Activated T-cell treated with anti-CD3 and anti-CD28 coated beads for 1 hour (primary cell): ENCODE results near the gene SERPINB12.

Source experiments
- DNase-seq: peaks from one replicate; pipeline ENCODE4 v3.0.0-alpha.2; 2020; ENCODE audit warnings: low read depth

Gene SERPINB12, protein sequence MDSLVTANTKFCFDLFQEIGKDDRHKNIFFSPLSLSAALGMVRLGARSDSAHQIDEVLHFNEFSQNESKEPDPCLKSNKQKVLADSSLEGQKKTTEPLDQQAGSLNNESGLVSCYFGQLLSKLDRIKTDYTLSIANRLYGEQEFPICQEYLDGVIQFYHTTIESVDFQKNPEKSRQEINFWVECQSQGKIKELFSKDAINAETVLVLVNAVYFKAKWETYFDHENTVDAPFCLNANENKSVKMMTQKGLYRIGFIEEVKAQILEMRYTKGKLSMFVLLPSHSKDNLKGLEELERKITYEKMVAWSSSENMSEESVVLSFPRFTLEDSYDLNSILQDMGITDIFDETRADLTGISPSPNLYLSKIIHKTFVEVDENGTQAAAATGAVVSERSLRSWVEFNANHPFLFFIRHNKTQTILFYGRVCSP

DNA sequence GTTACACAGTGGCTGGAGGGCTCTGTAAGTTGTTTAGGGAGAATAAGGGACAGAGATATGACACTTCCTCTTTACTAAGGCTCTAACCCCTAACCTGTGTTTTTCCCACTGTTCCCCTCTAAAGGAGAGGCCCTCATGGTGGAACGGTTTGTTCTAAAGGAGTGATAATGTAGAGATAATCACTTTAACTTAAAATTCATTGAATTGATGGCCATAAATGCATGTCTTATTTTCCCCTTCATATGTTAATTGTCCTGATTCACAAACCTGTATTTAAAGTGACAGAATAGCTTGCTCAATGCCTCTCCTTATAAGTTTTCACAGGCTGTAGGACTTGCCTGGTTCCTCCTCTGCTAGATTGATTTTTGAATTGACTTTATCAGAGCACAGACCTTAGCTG, at the start of gene SERPINB12:
Gene SERPINB12, plus strand, starts transcription at position 301 of the 400 bp plus-strand sequence. CDS start 13,791 bp downstream, outside the sequence.
- no peak for DNase-seq

DNA sequence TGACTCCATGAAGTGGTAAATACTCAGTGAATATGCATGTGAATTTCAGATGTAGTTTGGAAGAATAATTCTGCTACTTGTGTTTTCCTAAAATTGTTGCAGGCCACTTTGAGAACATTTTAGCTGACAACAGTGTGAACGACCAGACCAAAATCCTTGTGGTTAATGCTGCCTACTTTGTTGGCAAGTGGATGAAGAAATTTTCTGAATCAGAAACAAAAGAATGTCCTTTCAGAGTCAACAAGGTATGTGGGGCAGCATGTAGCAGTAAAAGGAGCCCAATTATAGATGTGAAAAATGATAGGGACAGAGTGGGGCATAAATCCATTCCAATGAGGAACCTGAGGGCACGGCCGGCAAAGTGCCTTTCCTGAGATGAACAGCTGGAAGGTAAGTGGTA, 49.3 kb upstream of the SERPINB12 start:
- no peak for DNase-seq

DNA sequence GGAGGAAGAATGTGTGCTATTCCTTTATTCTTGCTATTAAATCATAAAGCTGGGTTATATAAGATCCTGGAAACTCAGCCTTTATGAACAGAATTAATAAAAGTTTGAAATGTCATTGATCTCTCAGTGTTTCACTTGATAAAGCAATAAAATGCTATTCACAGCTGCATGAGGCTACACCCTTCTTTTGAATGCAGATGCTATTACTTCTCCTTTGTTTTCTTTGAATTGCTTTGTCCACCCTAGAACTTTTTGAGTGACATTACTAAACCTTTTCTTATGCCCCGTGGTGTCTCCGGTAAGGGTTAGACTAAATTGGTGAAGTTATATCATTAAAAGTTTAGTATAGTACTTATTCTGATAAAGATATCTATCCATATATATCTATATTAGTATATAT, 46.5 kb upstream of the SERPINB12 start:
- DNase-seq = no peak

DNA sequence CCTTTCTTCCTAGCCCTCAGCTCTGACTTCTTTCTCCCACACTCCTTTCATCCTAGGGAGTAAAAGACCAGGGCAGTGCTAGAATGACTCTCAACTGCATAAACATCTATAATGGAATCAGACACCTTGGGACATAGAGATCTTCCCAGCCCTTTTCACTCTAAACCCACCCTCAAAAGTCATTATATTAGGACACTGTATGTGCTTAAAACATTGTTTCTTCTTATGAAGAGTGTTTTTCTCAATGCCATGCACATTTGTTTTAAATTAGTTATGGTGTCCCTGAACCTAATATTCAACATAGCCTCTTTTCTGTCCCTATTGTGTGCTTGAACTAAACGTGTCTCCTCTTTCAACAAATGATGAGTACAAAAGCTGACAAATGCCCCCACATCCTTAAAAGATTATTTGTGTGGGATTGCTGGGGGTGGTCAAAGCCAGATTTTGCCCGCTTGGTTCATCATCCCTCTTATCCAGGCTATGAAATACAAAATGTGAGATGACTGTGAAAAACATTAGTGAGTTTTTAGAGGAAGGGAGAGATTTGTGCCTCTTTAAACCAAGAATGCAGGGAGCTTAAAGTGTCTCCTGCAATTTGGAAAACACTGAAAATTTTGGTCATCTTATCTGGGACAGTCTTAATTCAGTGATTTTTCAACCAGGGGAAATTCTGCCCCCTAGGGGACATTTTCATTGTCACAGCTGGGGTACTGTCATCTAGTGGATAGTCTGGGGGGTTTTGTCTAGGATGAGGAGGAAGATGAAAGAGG, 36.4 kb upstream of the SERPINB12 start:
- DNase-seq = no peak

DNA sequence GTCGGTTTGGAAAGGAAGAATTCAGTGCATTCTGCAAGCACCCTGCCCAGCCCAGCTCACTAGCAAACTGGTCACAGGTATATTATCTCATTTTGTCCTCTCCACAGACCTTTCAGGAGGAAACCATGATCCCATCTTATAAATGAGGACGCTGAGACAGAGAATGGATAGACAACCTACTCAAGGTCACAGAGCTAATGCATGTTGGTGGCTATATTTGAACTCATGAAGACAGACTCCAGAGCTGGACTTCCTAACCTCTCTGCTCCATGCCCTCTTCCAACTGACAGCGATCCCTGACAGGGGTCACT, 35.9 kb upstream of the SERPINB12 start:
- DNase-seq = no peak

DNA sequence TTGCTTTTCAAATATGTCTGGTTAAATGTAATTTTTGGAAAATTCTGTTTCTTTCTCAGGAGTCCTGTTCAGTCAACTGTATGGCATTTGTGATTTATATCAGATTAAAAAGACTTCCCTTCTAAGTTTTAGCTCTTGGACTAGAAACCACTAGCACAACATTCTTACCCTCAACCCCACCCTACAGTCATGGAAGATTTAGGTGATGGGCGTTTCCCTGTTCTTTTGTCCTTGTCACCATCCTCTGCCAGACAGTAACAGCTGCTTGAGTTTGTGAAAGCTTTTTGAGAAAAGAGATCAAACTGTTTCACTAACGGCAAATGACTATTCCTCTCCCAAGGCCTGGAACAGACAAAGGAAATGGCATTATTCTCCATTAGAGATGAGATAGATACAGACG, 33.6 kb upstream of the SERPINB12 start:
- DNase-seq = no peak

DNA sequence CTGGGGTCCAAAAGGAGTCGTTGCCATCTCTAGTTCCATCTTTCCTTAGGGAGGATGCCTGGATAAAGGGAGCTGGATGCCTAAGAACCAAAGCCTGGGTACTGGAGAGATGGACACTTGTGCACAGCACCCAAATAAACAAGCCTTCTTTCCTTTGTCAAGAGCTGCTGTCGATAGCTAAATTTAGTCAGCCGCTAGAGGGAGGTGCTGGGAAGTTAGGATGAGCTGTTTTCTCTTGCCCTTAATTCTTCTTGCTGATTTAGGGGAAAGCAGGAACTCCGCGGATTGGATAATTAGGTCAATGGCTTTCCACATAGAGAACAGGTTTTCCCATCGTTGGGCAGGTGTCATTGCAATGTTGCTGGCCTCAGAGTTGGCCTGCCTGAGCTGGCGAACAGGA, 30.9 kb upstream of the SERPINB12 start:
- DNase-seq = no peak

DNA sequence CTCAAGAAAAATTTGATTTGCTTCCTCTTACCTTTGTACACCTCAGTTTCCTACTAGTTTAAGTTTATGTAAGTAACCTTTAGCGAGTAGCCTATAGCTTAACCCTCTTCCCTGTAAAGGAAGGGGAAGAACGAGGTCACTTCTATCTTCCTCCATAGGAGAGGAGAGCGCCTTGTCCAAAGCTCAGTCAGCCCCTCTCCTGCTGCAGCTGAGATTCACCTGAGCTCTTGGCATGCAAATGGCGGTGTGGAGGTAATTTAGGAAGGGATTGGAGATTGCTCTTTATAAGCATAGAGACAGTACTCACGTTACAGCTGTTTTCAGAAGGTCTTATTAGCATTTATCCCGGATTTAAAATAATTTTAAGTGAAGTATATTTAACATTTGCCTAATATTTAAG, 27.8 kb upstream of the SERPINB12 start:
- DNase-seq = no peak

DNA sequence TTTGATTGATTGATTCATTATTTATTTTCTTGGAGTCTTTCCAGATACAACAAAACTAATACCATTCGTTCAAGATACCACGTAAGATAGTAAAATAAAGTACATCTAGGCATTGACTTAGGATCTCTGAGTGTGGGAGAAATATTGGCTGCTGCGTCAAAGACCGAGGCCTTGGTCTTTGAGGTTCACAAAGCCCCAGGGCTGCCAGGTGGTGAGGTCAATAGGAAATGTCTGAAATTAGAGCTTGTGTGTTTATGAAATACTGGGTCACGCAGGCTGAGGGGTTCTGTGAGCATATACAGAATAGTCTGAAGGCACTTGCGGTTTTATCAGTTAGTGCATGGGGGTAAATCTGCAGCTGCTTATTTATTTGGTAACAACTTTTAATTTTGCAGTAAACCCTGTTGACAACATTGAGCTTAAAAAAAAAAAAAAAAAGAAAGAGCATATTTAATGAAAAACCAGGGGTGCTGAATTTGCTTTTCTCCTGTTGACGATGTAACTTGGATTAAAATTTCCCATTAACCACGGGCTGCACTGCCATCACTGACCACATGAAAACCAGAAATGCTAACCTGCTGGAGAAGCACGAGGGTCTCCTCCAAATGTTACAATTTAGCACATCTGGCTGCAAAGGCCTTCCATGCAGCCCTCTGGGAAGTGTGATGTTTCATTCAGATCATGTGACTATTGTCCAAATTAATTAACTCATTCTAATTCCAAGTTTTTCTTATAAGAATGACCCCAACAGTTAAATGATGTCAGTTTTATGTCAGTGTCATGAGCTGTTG, 27.1 kb upstream of the SERPINB12 start:
- DNase-seq = no peak

DNA sequence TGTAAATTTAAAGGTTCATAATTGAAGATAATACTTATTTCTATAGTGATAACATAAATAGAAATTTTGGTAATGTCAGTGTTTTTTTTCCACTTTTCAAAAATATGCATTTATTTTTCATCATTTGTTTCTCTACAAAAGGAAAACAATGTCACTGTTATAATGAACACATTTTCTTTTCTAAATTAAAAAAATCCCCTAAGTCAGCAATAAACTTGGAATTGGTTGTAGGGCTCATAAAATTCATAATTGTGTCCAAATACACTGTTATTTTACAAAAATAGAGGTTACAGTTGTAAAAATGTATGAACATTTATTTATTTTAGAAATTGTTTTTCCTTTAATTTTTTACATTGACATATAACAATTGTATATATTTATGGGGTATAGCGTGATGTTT, 26.4 kb upstream of the SERPINB12 start:
- no peak for DNase-seq

DNA sequence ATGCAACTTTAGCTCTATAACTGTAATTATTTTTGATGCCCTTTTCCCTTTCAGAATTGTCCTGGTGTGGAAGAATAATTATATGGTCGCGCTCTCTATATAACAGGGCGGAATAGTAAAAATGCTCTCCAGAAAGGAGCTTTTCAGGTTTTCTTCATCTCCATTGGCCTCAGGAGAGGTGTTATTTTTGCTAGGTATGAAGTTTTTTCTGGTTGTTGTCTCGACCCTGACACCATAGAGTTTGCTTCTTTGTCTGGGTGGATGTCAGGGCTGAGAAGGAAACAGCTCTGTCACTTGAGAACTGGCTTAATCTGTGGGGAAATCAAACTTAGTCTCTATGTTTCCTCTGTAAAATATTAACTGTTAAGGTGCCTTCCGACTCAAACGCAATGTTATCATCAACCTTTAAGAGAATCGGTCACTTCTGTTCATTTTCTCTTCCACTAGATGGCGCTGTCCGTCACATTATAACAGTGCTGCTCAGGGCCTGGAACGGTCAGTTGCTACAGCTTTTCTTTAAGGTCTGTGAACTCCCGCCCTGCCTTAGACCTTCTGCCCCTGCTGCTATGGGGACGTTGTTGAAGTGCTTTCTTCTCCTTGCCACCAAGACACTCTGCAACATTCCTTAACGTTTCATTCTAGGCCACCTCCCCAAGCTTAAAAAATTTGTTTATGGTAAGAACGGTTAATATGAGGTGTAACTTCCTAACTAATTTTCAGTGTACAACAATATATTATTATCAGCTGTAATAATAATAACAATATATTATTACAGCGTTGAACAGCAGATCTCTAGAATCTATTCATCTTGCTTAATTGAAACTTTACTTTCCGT, 23.8 kb upstream of the SERPINB12 start:
- DNase-seq = peak; percentile 33

DNA sequence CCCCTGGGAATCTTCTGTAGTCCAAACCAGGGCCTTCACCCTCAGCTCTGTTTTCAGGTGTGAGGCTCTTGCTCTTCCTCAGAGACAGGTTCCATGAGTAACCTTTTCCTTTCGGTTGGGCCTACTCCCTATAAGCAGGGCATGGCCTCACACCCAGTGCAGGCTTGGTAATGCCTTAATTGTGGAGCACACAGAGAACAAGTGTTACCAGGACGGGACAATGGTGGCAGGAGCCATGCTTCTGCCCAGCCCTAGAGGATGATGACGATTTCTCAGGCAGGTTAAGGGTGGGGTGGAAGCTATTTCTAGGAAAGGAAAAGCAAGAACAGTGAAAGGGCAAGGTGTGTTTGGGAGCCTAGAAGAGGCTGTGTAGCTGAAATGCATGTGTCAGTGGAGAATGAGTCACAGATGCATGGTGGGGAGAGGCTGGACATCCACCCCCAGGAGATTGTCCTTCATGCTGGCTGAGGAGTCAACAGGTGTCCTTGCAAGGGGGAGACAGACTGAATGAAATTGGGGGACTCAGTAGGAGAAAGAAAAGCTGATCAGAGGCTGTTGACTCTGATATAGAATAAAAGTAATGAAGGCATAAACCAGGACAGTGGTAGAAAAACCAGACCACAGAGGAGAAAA, 22.0 kb upstream of the SERPINB12 start:
- DNase-seq = no peak

DNA sequence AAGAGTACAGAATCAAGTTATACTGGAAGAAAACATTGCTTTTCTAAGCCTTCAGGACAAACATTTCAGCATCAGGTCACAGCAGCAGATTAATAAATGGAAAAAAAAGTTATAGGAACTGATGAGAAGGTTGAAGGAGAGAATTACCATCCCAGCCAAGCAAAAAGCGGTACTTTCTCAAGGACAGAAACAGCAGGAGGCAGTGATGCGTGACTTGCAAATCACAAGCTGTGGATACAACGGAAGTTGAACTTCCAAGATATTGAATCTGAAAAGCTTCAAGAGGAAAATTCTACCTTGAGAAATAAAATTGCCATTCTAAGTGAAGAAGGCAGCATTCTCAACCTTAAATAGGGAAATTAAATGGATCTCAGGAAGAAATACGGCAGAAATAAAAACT, 18.5 kb upstream of the SERPINB12 start:
- DNase-seq = no peak

DNA sequence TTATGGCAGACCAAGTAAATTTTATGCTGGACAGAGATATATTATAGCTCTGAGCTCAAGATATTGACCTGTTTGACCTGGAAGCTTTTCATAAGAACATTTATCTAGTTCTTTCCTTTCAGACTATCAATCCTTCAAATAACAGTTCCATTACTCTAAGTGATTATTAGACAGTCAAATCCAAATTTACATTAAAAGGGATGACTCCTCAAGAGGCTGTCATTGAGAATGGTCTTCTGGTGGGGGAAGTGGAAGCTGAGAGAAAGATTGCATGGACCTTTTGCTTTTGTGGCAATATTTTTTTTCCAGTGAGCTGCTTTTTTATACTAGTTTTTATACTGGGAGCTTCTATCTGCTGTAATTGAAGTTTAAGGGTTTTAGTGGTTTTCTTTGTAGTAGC, 14.9 kb upstream of the SERPINB12 start:
- no peak for DNase-seq

DNA sequence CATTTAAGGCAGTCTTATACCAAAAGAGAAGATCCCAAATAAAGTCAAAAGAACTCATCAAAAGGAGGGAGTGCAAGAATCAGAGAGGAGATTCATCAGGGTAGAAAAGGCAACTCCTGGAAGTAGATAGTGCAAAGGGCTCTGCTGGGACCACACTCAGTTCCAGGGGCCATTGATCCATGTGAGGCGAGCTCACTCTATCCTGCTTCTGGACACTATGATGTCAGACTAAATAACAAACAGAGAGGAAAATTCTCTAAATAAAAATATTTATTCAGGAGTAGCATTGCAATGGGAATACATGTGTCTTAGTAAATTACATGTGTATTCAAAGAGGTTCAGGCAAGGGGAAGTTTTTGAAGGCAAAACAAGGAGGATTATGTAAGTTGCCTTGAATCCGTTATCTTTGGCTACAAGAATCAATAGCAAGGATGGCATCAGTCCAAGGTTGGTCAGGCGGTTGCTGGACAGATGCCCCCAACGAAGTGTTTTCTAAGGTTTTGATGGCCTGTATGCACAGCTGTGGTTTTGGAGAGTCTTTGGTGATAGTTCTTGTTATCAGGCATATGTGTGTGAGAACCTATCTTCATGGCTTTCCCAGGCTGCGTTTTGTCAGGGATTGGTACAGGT, 13.2 kb upstream of the SERPINB12 start:
- no peak for DNase-seq

DNA sequence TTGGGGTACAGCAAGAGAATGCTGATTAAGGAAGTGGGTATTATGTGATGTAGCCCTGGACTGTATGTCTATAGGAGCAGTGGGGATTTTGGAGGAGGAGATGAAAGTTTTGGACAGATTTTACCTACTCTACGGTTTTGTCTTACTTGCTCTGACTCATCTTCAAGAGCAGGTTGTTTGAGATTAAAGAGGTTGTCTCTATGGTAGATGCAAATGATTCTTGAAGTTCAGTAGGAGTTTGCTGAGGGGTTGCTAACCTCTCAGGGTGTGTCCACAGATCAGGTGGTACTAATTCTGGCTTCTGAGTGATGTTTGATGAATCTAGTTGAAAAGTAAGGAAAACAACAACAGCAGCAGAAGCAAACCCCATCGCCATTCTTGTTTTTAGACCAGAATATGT, 9.7 kb upstream of the SERPINB12 start:
- no peak for DNase-seq

DNA sequence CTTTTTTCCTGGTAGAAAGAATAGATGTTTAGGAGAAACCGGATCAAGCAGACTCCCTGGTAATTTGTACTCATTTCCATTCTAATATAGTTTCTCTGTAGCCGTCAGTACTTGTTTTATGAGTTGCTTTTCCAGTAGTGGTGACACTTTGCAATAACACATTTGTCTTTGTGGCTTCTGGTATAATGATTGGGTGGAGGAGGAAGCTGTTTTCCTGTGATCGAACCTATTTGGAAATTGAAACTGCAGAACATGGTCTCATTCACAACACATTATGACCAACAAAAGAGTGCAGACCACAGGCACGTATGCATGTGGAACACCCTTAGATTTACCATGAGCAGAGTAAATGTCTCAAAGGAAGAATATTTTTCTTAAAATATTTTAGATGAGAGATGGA, 7.6 kb upstream of the SERPINB12 start:
- no peak for DNase-seq

DNA sequence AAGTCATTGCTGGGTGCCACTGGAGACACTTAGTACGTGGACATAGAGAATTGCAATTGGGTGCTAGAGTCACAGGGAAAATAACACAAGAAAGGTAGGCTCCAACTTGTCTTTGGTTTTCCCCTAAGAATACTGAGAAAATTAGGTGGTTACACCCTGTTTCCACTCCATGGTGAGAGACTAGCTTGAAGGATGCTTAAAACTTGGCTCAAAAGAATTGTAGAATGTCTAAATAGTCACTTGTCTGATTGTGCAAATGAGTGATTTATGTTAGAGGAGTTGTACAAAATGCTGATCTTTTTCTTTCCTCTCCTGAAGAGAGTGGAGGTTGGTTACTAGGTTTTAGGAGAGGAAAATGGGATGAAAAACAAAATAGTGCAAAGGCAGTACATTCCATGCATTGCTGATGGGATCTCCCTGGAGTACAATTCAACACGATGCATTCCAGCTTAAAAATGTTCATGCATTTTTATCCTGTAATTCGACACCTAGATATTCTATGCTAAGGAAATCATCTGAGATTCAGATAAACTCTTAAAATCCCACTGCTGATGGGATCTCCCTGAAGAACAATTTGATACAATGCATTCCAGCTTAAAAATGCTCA, 2.2 kb upstream of the SERPINB12 start:
- DNase-seq = no peak

DNA sequence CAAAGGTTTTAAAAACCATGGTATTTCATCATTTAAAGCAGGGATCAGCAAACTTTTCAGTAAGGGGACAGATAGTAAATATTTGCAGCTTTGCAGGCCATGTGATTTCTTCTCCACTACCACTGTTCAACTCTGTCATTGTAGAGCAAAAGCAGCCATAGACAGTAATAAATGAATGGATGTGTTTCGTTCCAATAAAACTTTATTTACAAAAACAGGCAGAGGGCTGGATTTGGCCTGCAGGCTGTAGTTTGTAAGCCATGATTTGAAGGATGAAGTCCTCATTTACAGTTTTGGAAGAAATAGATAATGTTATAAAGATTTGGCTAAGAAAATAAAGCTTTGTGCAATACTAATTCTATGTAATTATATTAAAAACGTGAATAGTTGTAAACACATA, 1.8 kb downstream of the SERPINB12 start:
- no peak for DNase-seq

DNA sequence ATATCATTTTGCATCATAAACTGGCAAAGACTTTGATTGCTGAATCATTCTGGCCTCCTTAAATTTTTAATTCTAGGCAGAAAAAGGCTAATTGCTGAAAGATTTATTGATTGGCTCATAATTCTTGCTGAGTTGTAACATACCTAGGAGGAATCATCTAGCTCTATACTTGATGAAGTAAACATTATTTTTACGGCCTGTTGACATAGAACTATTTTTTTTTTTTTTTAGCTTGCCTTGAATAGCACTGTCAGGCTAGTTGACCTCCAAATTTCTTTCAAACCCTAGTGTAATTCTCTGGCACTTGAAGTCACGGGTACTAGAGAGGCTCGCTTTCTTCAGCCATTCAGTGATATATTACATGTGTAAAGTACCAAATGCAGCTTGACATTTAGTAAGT, 2.8 kb downstream of the SERPINB12 start:
- DNase-seq = no peak

DNA sequence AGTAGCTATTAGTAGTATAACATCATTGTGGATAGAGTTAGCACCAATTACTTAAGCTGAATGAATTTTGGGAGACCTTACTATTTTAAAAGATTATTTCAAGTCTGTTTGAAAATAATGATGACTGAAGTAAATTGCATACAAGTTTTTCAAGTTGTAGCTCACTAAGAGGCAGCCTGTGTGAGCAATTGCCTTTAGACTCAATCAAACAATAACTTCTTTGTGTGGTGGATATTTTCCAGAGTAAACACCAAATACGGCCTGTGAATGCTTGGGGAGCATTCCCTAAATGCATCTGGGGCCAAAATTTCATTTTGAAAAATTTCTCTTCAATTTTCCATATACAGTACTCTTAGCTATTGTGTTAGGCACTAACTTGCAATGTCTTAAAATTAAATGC, 7.9 kb downstream of the SERPINB12 start:
- no peak for DNase-seq
